ENCODE results near the gene GBP2.

The GBP2 gene

GRCh38 chr1:89065079-89065868 lies 60.6 kb downstream of the GBP2 start, which contains the start of gene GBP1:
GBP1 (minus strand) TSS chr1:89065208; CDS start chr1:89063234, 1,974 bp downstream.
- DNase-seq (ENCODE audit: low read depth, low spot score) = no peak

DNA sequence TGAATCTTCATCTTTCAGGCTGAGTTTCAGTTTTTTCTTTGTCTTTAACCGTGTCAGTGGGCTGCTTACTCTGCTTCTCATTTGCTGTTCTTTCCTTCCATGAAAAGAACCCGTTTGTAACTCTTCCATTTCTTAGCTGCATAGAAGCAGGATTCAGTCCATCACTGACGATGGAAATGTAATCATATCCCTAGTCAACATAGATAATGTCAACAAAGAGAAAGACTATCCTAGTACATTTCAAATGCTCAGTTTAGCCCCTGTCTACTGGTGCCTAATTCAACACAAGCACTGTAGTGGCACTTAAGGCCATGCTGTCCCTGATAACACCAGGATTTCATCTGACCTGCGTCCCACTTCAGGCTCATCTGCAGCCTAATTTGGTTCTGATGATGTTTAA lies 61.3 kb downstream of the GBP2 start:
- no peak for DNase-seq (ENCODE audit: low read depth, low spot score)

DNA sequence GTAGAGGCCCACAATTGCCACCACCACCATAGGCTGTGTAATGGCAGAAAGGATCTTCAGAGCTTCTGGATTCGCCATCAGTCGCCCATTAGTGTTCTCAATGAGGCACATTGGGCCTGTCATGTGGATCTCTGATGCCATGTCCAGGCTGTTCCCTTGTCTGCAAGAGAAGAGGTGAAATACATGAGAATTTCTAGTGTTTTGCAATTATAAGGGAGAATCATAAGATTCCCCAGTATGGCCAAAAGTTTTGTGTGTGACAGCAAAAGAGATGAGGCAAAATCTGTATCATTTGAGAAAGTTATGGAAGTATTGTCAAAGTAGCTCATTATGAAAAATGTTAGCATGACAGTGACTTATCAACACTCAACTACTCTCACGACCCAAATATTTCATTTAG lies 62.8 kb downstream of the GBP2 start:
- DNase-seq (ENCODE audit: low read depth, low spot score) = no peak

DNA sequence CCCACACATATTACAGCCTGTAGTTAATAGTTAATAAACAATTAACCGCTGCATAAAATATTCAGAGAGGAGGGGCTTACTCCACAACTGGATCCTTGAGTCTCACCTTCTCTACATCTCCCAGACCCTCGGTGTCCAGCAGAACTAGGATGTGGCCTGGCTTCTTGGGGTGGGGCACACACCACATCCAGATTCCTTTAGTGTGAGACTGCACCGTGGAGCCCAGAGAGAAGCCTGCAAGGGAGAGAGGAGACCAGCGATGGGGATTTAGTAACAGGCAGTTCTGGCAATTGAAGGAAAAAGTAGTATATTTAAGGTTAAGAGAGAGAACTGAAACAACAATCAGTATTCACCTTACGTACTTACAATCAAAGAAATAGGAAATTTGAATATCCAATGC lies 65.8 kb downstream of the GBP2 start:
- no peak for DNase-seq (ENCODE audit: low read depth, low spot score)

Data from iPS DF 19.7 (cell line).